Hepatic stellate cell (primary cell): ENCODE results near the gene ABCC11.

ENCODE experiments used
- DNase-seq: peaks from one replicate; pipeline ENCODE4 v3.0.0; 2011; ENCODE audit warnings: low spot score

The ABCC11 gene

DNA sequence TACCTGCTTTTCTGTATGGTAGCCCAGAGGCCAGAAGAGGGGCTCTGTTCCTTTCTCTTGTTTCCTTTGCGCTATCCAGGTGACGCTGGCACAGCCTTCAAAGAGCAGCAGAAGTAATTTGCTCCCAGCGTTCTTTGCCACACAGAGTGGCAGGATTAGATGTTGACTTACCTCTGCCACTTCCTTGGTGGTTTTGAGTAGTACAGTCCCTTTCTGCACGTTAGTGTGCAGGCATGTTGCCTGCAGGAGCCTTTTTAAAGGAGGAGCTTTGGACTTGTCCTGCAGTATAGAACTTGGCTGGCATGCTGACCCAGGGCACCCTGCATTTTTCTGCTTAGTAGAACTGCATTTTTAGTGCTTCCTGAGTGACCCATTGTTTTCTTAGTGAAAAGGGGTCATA is at the start of gene ABCC11:
ABCC11 (minus strand) TSS at position 229 of the 400 bp plus-strand sequence. CDS start 15,618 bp downstream, outside the sequence.
- DNase-seq = no peak

DNA sequence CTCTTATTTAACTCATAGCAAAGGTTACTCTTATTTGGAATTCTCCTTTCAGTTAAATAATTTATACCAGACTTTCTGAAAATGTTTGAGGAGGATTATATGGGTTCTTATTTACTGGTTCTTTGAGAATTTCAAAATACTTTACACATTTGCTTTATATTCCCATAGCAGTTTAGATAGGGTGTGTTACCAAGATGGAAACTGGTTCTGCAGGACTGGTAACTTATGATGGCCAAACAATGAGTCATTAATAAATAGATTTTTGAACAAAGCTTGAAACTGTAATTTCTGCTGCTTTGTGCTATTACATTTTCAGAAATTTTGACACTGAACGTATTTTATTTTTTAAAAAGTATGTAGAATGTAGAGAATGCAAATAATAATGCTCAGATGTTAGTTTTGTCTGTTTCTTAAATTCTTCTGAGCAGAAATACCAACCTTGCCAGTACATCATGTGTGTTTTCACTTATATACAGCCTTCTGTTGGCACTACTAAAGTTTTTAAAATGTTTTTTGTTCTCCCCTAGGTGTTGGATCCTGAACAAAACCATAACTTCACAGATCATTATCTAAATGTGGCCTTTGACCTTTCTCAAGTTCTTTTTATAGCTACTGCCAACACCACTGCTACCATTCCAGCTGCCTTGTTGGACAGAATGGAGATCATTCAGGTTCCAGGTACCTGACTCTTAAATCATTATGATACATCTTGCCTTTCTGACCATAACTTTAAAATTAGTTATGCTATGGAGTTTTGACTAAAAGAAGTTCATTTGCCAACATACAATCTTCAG is 48.3 kb upstream of the ABCC11 start:
- DNase-seq = no peak

DNA sequence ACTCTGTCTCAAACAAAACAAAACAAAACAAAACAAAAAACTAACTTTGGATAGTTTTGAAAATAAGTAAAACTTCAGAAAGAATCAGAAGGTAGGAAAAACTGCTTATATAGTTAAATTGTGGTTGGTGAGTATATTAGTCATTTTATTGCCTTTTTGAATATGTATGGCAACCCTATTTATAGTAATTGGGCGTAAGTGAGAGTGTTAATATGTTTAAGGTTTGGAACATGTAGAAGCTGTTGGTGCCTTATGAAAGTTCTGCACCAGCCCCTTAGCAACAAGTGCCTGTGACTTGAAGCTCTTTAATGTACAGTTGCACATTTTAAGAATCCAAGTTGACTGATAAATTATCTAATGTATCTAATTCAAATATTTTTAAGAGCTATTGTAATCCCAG is 47.4 kb upstream of the ABCC11 start:
- DNase-seq = no peak

DNA sequence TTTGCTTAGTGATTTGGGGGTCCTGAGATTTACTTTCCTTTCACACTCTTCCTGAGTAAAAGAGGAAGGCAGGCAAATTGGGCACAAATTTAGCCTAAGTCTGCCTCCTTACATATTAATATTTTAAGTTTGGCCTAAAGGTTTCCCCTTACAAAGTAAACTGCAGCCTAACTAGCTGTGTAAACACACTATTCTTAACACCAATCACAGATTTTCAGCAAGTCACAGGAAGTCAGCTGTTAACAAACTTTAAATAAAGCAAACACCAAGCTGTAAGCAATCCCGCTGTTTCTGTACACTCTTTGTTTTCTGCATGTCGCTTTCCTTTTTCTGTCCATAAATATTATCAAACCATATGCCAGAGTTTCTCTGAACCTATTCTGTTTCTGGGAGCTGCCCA is 45.1 kb upstream of the ABCC11 start:
- no peak for DNase-seq

DNA sequence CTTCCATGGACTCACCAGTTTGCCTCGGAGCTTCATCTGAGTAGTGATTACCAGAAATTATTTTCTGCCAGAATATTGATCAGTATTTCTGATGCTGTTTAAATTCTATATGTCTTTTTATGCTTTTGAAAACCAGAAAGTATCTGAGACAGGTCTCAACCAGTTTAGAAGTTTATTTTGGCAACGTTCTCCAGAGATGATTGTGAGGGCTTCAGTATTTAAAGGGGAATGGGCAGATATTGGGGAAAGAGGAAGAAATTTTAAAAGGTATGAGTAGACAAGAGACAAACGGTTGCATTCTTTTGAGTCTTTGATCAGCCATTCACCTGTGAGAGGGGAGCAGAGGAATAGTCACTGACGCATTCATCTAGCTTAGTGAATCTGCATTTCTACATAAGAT is 44.4 kb upstream of the ABCC11 start:
- no peak for DNase-seq

DNA sequence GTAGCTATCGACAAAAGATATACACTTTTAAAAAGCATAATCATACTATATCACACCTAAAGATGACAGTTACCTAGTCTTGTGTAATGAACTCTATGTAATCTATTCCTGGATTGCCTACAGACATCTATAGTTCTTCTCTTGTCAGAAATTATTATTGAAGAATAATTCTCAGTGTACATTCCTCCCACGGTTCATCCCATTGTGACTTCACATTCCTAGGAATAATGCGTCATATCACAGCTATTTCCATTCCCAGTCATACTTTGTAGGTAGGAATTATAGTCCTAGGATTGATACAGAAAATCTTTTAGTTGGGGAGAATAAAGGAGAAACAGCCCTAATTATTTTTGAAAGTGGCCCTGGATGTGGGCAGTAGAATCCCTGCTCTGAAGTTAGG is 44.0 kb upstream of the ABCC11 start:
- peak; percentile 12 for DNase-seq

DNA sequence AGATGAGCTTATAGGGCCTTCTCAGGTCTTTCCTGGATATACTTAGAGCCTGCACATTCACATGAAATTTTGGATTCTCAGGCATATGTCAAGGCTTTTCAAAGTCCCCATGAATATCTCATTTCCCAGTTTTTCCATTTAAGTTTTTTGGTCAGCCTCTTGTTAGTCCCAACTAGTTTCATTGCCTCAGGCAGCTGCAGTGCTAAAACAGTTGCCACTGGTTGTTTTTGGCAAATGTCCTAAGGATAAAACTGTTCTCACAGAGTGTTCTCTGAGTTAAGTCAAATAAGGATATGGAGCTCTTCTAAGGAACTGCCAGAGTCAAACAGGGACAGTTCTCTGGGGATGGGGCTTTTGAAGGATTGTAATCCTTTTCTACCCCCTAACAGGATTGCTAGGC is 39.9 kb upstream of the ABCC11 start:
- DNase-seq = no peak

DNA sequence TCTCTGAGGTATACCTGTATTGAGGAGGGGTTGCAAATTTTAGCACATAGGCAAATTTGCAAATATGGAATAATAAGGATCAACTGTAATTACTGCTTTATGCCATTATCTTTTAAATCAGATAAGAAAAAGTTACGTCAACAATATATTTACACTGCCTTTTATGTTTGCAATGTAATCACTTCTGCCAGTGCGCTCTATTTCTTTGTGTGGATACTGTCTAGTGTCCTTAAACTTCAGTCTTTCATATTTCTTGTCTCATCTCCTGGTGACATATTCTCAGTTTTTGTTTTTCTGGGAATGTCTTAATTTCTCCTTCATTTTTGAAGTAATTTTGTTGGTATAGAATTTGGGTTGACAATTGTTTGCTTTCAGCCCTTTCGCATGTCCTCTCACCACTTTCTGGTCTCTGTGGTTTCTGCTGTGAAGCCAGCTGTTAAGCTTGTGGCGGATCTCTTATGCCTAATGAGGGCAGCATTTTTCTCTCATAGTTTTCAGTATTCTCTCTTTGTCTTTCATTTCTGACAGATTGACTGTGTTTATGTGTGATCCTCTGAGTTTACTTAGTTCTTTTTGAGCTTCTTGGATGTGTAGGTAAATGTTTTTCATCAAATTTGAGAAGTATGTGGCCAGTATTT is 37.6 kb upstream of the ABCC11 start:
- DNase-seq = no peak

DNA sequence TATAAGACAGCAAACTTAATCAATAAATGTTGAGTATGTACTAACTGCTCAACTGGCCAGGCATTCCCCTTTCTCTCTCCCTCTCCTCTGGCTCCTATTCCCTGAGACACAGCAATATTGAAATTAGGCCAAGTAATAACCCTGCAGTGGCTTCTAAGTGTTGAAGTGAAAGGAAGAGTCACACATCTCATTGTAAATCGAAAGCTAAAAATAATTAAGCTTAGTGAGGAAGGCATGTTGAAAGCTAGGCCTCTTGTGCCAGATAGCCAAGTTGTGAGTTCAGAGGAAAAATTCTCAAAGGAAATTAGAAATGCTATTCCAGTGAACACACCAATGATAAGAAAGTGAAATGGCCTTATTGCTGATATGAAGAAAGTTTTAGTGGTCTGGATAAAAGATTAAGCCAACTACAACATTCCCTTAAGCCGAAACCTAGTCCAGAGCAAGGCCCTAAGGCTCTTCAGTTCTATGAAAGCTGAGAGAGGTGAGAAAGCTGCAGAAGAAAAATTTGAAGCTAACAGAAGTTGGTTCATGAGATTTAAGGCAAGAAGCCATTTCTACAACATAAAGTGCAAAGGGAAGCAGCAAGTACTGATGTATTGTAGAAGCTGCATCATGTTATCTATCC is 35.4 kb upstream of the ABCC11 start:
- no peak for DNase-seq

DNA sequence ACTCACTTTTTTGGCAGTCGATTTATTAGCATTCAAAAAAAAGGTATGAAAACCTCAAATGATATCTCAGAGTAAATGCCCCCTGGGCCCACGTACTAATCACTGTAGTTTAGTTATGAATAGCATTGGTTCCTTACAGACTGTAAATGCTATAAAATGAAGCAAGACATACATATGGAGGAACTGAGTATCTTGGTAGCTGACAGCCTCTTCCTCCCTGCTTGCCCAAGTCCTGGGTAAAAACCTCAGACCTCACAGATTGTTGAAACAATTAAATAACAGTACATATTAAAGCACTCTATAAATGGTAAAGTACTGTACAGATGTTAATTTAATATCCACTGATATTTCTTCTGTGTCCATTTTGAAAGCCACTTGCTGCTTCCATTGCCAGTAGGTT is 33.2 kb upstream of the ABCC11 start:
- DNase-seq = no peak

DNA sequence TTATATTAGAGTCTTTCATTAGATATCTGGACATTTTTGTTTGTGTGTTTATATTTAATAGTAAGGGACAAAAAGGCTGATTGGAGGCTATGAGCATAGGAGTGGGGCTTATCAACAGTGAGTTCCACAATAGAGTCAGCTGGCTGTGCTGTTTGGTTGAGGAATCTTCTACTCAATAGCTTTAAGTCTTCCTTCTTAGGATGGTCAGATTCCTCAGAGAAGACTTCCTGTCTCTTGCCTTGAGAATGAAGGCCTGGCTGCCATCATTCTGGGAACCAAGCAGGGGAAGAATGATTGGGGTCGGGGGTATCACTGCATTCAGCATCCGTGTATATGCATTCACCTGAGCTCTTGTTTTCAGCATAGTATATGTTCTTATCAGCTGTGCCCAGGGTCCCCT is 31.9 kb upstream of the ABCC11 start:
- no peak for DNase-seq

DNA sequence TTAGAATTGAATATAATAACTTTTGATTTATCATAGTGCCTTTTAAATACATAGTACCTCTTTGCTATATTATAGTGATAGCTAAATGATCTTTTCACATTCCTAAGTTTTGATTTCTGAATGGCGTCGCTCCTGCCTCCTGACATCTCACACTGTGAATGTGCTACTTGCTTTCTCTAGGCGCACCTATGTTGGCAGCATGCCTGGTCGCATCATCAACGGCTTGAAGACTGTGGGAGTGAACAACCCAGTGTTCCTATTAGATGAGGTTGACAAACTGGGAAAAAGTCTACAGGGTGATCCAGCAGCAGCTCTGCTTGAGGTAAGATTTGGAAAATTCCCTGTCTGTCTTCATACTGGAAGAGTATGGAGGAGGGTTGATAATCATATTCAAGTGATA is 29.8 kb upstream of the ABCC11 start:
- DNase-seq = no peak

DNA sequence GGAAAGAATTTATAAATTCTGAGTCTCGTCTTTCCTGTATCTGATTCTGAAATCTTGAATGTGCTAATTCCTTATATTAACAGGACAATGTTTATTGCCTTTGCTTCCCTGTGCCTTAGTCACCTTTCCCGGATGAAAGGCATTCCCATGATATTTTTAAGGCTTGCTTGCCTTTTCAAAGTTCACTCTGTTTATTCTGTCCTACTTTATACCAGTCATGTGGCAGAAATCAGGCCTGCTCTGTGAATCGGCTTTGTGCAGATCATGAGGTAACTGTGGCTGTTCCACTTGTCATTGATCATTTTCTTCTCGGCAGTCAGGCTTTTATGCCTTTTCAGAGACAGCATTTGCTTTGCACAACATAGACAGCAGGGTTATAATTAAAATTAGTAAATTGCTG is 28.8 kb upstream of the ABCC11 start:
- no peak for DNase-seq

DNA sequence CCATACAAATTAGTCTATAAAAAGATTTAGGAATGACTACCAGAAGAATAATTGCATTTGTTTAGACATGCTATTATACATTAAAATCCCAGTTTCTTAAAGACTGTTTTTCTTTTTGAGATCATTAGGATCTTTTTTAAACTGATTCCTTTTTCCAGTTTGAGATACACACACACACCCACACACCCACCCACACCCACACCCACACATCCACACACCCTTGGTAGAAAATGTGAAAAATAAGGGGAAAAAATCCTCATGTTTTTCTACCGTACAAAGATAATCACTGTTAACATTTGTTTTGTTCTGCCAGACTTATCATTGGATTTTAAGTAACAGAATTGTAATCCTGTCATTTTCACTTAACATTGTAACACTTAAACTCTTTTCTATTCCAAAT is 27.1 kb upstream of the ABCC11 start:
- no peak for DNase-seq

DNA sequence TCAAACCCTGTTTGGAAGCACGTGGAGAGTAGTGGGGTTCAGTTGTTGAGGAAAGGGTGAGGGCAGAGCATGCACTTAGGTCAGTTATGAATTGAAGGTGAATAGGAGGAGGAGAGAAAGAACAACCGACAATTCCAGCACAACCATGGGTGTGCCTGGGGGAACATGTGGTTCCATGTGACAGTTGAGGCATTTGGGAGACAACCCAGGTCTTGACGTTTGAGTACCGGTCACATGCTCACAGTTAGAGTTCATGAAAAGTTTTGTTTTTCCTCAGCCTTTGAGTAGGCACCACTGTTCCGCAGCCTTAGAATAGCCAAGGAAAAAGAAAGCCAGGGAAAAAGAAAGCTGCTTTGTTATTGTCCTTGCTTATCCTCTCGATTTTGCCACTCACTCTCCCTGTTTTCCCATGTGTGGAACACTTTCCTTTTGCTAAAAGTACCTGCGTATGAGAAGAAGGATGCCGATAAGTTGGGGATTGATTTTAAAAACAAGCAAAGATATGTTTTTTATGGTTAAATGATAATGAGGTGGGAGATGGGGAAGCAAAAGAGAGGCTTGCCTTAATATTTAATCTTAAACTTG is 25.6 kb upstream of the ABCC11 start:
- no peak for DNase-seq

DNA sequence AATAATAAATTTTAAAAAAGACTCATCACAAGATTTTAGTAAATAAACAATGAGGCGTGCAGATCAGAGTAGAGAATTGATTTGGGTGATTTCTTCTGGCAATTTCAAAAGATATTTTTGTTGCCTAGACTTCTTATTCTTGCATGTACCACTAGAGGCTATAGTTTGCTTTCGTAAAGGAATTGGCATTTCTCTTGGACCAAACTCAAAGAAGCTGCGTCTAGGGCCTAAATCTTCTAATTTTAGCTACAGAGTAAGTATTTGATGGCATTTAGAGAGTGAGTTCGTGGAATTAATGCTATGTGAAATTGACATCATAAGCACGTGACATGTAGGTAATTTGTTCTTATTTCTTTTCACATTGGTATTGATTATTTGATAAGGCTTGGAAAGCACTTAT is 24.4 kb upstream of the ABCC11 start:
- no peak for DNase-seq

DNA sequence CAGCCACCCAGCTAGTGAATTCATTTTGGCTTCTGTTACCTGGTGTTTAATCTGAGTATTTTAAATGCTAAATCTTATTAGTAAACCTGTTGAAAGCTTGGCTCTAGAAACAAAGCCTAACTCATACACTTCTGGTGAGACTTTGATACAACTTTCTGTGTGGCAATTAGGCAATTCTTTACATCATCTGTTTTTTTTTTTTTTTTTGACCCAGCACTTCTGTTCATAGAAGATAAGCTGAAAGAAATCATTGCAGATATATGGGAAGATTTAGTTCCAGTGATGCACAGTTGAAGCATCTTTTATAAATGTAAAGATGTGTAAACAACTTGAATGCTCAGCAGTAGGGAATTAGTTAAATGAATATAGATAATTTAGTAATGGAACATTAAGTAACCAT is 21.7 kb upstream of the ABCC11 start:
- DNase-seq = no peak

DNA sequence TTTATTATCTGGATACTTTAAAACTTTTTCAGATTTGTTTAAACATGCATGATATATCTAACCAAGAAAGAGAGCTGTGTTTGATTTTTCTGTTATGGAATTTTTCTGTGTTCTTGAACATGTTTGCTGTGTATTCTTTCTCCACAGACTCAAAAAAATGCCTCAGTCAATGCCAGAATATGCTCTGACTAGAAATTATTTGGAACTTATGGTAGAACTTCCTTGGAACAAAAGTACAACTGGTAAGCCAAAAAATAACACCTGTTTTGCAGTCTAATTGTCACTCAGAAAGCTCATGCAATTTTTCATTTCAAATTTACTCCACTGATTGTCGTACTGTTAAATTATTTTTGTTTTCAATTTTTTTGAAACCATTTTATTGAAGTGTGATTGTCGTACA is 15.3 kb upstream of the ABCC11 start:
- DNase-seq = no peak

DNA sequence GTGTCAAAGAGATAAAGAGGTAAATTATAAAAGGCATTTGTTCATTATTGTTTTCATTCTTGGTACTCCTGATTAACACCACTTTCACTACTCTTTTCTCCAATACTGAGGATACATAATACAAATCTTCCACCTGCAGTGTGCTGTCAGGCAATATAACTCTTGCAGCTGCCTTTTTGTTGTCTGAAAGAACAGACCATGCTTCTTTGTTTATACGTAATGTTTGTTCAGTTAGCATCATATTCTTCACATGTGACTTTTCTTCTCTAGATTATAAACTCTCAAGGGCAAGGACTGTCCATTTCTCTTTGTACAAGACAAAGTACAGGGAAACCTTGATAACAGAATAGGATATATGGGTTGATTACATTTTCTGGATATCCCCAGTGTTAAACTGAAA is 14.2 kb upstream of the ABCC11 start:
- DNase-seq = no peak

DNA sequence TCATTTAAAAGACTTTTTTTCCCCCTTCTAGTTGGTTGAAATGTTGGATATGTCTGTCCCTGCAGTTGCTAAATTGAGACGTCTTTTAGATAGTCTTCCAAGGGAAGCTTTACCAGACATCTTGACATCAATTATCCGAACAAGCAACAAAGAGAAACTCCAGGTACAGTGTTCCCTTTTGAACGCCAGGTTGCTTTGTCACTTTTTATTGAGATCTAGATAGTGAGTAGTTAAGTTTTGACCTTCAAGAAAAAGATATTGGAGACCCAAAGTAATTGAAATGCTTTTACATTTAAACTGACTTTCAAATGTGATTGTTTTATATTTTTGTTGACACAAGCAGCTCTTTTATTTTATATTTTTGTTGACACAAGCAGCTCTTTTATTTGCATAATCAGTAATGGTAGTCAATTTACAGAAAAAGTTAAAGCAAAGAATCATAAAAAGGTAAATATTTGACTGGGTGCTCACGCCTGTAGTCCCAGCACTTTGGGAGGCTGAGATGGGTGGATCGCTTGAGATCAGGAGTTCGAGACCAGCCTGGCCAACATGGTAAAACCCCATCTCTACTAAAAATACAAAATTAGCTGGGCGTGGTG is 9.3 kb upstream of the ABCC11 start:
- DNase-seq = no peak

DNA sequence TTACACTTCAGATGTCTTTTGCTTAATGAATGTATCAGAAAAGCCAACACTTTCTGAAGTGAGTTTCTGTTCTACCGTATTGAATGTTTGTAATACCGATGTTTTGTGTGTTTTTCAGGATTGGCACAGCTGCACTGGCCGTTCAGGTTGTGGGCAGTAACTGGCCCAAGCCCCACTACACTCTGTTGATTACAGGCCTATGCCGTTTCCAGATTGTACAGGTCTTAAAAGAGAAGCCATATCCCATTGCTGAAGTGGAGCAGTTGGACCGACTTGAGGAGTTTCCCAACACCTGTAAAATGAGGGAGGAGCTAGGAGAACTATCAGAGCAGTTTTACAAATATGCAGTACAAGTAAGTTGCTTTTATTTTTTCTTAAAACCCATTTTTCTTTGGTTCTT is 4.7 kb upstream of the ABCC11 start:
- DNase-seq = no peak

DNA sequence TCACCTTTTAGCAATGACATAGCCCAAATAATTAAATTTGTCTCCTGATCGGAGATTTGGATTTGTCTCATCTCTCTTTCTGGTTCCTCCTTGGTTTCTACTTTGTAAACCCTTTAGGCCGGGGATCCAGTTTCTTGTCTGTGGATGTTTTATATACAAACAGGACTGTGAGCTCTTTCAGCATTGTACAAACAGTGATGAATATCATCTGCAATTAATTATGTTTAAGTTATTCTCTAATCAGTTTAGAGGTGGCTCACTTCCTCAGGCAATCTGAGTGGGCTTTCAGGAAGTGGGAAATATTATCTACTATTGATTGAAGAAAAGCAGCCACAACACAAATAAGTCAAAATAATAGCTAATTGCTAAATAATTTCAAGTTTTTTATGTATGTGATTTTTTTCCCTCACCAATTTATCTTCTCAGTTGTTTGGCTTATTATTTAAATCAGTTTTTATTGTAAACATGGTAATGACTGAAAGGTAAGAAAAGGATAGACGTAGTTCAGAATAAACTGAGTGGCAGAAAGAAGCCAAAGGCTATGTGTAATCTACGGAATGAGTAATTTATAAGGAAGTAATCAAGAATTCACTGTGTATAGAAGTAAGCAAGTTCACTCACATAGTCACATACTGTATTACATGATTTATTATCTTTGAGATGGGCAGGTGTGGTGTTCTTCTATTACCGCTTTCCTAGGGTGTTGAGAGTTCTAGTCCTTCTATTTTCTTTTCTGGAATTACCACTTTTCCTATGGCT is 3.4 kb upstream of the ABCC11 start:
- no peak for DNase-seq
